ENCODE data around the gene TNFRSF18. TPM values are rescaled to one million over a fixed set of nuclear protein-coding genes. Genes with fewer than 3 reads are reported as not detected.

Gene TNFRSF18
- polyA plus RNA-seq, 1 donor from 2014 or later = not detected

DNA sequence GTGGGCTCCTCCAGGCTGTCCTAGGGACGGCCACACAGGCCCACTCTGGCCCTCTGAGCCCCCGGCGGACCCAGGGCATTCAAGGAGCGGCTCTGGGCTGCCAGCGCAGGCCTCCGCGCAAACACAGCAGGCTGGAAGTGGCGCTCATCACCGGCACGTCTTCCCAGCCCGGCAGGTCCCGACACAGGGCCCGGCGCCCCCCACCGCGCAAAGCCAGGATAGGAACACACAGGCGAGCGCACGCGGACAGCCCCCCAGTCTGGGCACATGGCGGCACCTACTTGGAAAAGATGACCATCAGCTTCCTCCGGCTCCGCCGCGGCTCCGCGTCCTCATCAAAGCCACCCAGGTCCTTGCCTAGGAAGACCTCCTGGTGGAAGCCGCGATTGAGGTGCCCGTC is 21.8 kb upstream of the TNFRSF18 start:
- no peak overlapping the region for H3K27ac ChIP-seq (ENCODE audit: low read length)
- no peaks in the 10 kb centered on the region for H3K9me3 ChIP-seq (ENCODE audit: low read length)
- H3K36me3 ChIP-seq (ENCODE audit: insufficient read depth, low read length) = no peaks in the 10 kb centered on the region
- H2AFZ ChIP-seq (ENCODE audit: low read depth, low read length) = no peak overlapping the region
- H3F3A ChIP-seq (ENCODE audit: insufficient read depth, low read length, poor library complexity, severe bottlenecking) = no peaks in the 10 kb centered on the region
- H3K4me2 ChIP-seq (ENCODE audit: low read length) = no peak overlapping the region
- H3K9me2 ChIP-seq (ENCODE audit: insufficient read depth, low read length) = no peaks in the 10 kb centered on the region
- peaks cover 24% of the 10 kb centered on the region for H3K79me2 ChIP-seq (replicated peaks; ENCODE audit: insufficient read depth, low read length)
- H3K9ac ChIP-seq (ENCODE audit: low read length) = no peak overlapping the region
- no peak for TF ChIP-seq EZH2 (IDR thresholded peaks at IDR 0.05; ENCODE audit: borderline replicate concordance, insufficient read depth, low read length, poor library complexity, severe bottlenecking)
- TF ChIP-seq, protein P1, sequence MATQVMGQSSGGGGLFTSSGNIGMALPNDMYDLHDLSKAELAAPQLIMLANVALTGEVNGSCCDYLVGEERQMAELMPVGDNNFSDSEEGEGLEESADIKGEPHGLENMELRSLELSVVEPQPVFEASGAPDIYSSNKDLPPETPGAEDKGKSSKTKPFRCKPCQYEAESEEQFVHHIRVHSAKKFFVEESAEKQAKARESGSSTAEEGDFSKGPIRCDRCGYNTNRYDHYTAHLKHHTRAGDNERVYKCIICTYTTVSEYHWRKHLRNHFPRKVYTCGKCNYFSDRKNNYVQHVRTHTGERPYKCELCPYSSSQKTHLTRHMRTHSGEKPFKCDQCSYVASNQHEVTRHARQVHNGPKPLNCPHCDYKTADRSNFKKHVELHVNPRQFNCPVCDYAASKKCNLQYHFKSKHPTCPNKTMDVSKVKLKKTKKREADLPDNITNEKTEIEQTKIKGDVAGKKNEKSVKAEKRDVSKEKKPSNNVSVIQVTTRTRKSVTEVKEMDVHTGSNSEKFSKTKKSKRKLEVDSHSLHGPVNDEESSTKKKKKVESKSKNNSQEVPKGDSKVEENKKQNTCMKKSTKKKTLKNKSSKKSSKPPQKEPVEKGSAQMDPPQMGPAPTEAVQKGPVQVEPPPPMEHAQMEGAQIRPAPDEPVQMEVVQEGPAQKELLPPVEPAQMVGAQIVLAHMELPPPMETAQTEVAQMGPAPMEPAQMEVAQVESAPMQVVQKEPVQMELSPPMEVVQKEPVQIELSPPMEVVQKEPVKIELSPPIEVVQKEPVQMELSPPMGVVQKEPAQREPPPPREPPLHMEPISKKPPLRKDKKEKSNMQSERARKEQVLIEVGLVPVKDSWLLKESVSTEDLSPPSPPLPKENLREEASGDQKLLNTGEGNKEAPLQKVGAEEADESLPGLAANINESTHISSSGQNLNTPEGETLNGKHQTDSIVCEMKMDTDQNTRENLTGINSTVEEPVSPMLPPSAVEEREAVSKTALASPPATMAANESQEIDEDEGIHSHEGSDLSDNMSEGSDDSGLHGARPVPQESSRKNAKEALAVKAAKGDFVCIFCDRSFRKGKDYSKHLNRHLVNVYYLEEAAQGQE (IDR thresholded peaks at IDR 0.05; ENCODE audit: borderline replicate concordance) = no peak
- TF ChIP-seq POLR2AphosphoS5 (IDR thresholded peaks at IDR 0.05) = no peak
- TF ChIP-seq RAD21 (conservative IDR thresholded peaks at IDR 0.05) = no peak
- TF ChIP-seq, protein P2, sequence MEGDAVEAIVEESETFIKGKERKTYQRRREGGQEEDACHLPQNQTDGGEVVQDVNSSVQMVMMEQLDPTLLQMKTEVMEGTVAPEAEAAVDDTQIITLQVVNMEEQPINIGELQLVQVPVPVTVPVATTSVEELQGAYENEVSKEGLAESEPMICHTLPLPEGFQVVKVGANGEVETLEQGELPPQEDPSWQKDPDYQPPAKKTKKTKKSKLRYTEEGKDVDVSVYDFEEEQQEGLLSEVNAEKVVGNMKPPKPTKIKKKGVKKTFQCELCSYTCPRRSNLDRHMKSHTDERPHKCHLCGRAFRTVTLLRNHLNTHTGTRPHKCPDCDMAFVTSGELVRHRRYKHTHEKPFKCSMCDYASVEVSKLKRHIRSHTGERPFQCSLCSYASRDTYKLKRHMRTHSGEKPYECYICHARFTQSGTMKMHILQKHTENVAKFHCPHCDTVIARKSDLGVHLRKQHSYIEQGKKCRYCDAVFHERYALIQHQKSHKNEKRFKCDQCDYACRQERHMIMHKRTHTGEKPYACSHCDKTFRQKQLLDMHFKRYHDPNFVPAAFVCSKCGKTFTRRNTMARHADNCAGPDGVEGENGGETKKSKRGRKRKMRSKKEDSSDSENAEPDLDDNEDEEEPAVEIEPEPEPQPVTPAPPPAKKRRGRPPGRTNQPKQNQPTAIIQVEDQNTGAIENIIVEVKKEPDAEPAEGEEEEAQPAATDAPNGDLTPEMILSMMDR (IDR thresholded peaks at IDR 0.05; ENCODE audit: poor library complexity, severe bottlenecking) = no peak
- TF ChIP-seq SMC3 (conservative IDR thresholded peaks at IDR 0.05; ENCODE audit: poor library complexity) = no peak
- H3K4me3 ChIP-seq (ENCODE audit: low read length) = no peak overlapping the region
- H3K27me3 ChIP-seq (ENCODE audit: insufficient read depth, low read depth, low read length) = no peaks in the 10 kb centered on the region
- no peaks in the 10 kb centered on the region for H4K20me1 ChIP-seq (ENCODE audit: insufficient read depth)

DNA sequence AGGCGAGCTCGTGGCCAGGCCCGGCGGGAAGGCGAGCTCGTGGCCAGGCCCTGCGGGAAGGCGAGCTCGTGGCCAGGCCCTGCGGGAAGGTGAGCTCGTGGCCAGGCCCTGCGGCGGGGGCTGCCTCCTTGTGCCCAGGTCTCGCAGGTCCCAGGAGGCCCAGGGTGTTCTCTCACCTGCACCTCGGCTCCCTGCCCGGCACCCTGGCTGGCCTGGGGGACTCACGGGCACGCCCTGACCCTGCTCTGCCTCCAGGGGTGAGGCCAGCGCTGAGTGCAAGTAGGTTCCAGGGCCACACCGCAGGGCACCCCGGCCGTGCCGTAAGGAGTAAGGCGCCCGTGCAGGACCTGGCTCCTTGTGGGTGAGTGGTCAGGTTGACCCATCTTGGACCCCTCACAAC is 21.0 kb upstream of the TNFRSF18 start:
- Histone ChIP-seq H3K36me3 (ENCODE audit: insufficient read depth, low read length) (no peaks in the 10 kb centered on the region), H3K9me2 (ENCODE audit: insufficient read depth, low read length) (no peaks in the 10 kb centered on the region), H4K20me1 (ENCODE audit: insufficient read depth) (no peaks in the 10 kb centered on the region), H2AFZ (ENCODE audit: low read depth, low read length) (no peak overlapping the region), H3K4me3 (ENCODE audit: low read length) (no peak overlapping the region), H3K27ac (ENCODE audit: low read length) (no peak overlapping the region), H3K9ac (ENCODE audit: low read length) (no peak overlapping the region), H3K79me2 (replicated peaks; ENCODE audit: insufficient read depth, low read length) (peaks cover 21% of the 10 kb centered on the region), H3K9me3 (ENCODE audit: low read length) (no peaks in the 10 kb centered on the region), H3F3A (ENCODE audit: insufficient read depth, low read length, poor library complexity, severe bottlenecking) (no peaks in the 10 kb centered on the region), H3K27me3 (ENCODE audit: insufficient read depth, low read depth, low read length) (no peaks in the 10 kb centered on the region), H3K4me2 (ENCODE audit: low read length) (no peak overlapping the region)
- TF ChIP-seq SMC3 (conservative IDR thresholded peaks at IDR 0.05; ENCODE audit: poor library complexity) (no peak), RAD21 (conservative IDR thresholded peaks at IDR 0.05) (no peak), MXI1 (conservative IDR thresholded peaks at IDR 0.05; ENCODE audit: poor library complexity, severe bottlenecking) (no peak), TAF1 (IDR thresholded peaks at IDR 0.05; ENCODE audit: low read depth) (no peak), POLR2AphosphoS5 (IDR thresholded peaks at IDR 0.05) (no peak), EP300 (conservative IDR thresholded peaks at IDR 0.05; ENCODE audit: poor library complexity, severe bottlenecking) (no peak), EZH2 (IDR thresholded peaks at IDR 0.05; ENCODE audit: borderline replicate concordance, insufficient read depth, low read length, poor library complexity, severe bottlenecking) (no peak)
- TF ChIP-seq, protein P1 (IDR thresholded peaks at IDR 0.05; ENCODE audit: borderline replicate concordance) = no peak
- TF ChIP-seq, protein P2 (IDR thresholded peaks at IDR 0.05; ENCODE audit: poor library complexity, severe bottlenecking) = no peak

Data from neural cell (in vitro differentiated cells).